ENCODE measurements around the gene NAV1. TPM values are rescaled to one million over a fixed set of nuclear protein-coding genes. Genes with fewer than 3 reads are reported as not detected.

Gene NAV1
- total RNA-seq, 2 donors from 2014 or later = 17.9 to 24.1 TPM

DNA sequence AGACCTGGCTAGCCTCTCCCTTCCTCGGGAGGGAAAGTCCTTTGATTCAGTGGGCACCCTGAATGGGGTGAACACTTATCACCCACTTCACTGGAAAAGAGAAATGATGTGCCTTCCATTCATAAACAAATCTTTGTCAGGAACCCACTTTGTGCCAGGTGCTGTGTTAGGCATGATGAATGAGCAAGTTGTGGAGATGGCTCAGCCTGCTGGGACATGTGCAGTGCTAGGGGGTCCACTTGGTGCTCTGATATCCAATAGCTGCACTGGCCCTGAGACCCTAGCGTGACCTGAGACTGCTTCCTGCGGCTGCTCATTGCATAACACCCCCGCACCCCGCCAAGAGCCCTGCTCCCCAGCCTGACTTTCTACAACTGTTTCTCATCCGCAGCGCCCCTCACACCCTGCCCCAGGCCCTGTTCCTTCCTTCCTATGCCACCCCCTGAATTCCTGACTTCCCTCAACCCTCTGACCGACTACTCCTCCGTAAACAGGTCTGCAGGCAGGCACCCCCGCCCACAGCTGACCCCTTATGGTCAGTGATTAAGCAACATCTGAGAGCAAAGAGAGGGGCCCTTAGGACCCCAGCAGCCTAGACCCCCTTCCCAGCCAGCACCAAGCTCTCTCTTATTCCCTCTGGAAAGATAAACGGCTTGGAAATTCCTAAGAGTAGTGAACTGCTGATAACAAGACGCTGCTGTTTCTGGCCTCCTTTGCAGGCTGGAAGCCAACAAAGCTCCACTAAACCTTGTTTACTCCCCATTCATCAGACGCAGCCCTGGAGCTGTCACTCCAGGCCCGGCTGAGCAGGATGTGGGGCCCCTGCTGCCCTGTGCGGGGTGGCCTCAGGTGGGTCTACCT lies 44.9 kb upstream of the NAV1 start:
- peaks cover 6% of the 10 kb centered on the region for H3K36me3 ChIP-seq
- peak overlapping the region; percentile 11 for H3K27ac ChIP-seq
- H3K4me1 ChIP-seq = no peaks in the 10 kb centered on the region
- no peak for DNase-seq
- H3K4me3 ChIP-seq = no peak overlapping the region
- H3K27me3 ChIP-seq = no peaks in the 10 kb centered on the region
- H3K9me3 ChIP-seq = no peaks in the 10 kb centered on the region
- H3K9ac ChIP-seq (ENCODE audit: low read depth in 2 of 2, low read length in 2 of 2) = peak overlapping the region in 1 of 2 donors; percentile 8
- intact Hi-C loops (cut with DNase I) = no loop called here
- TF ChIP-seq, protein P1, sequence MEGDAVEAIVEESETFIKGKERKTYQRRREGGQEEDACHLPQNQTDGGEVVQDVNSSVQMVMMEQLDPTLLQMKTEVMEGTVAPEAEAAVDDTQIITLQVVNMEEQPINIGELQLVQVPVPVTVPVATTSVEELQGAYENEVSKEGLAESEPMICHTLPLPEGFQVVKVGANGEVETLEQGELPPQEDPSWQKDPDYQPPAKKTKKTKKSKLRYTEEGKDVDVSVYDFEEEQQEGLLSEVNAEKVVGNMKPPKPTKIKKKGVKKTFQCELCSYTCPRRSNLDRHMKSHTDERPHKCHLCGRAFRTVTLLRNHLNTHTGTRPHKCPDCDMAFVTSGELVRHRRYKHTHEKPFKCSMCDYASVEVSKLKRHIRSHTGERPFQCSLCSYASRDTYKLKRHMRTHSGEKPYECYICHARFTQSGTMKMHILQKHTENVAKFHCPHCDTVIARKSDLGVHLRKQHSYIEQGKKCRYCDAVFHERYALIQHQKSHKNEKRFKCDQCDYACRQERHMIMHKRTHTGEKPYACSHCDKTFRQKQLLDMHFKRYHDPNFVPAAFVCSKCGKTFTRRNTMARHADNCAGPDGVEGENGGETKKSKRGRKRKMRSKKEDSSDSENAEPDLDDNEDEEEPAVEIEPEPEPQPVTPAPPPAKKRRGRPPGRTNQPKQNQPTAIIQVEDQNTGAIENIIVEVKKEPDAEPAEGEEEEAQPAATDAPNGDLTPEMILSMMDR (IDR thresholded peaks at IDR 0.05) = no peak

DNA sequence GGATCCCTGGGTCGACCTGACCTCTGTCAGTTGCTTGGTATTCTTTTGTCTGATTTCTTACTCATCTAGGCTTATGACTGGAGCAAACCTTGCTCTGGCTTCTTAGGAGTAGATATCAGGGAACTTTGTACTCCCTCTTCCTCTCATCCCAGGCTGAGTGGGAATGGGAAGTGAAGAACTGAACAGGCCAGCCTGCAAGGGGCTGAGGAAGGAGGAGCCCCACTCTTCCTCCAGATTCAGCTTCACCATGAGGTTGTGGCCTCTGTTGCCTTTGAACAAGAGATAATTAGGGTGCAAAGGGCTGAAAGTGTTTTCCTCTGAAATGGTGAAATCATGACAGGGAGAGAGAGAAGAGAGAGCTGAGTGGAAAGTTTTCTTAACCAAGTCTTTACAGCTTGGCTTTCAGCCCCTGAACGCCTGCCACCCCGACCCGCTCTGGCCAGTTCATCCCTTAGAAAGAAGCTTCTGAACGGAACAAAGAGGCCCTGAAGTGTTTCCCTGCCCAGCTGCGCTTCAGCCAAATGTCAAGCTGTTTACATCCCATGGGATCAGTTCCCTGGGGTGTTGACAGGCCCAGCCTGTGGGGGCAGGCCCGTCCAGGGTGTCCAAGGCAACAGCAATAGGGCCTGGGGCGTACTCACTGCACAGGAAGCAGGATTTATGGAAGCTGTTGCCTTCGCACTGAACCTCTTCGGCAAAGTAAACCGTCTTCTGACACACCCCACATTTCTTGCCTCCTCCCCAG lies 43.2 kb upstream of the NAV1 start:
- H3K9me3 ChIP-seq = no peaks in the 10 kb centered on the region
- intact Hi-C loops (cut with DNase I) = no loop called here
- peaks cover 6% of the 10 kb centered on the region for H3K36me3 ChIP-seq
- peak; percentile 52 for DNase-seq
- H3K27ac ChIP-seq = peak overlapping the region; percentile 75
- no peaks in the 10 kb centered on the region for H3K27me3 ChIP-seq
- no peak overlapping the region for H3K4me3 ChIP-seq
- peak overlapping the region; percentile 36 to 53 for H3K9ac ChIP-seq (ENCODE audit: low read depth in 2 of 2, low read length in 2 of 2)
- TF ChIP-seq, protein P1 (IDR thresholded peaks at IDR 0.05) = no peak
- H3K4me1 ChIP-seq = no peaks in the 10 kb centered on the region

DNA sequence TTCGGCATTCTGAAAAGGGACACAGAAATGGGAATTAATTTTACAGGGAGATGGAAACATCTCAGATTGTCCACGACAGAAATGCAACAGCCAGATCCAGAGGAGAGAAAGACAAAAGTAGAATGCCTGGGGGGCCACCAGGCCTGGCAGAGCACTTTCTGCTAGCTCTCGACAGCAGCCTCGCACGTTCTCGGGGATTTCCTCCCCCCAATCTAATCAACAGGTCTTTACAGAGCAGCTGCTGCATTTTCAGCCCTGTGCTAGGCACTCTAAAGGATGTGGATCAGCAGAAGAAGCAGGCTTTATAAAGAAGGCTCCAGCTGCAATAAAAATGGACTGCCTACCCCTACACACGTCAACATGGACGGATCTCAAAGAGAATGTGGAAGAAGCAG lies 42.6 kb upstream of the NAV1 start:
- Histone ChIP-seq H3K27me3 (no peaks in the 10 kb centered on the region), H3K4me1 (no peaks in the 10 kb centered on the region), H3K36me3 (peaks cover 6% of the 10 kb centered on the region), H3K4me3 (no peak overlapping the region), H3K9me3 (no peaks in the 10 kb centered on the region), H3K9ac (ENCODE audit: low read depth in 2 of 2, low read length in 2 of 2) (peak overlapping the region; percentile 36 to 53), H3K27ac (peak overlapping the region; percentile 75)
- no peak for DNase-seq
- intact Hi-C loops (cut with DNase I) = no loop called here
- TF ChIP-seq, protein P1 (IDR thresholded peaks at IDR 0.05) = no peak

DNA sequence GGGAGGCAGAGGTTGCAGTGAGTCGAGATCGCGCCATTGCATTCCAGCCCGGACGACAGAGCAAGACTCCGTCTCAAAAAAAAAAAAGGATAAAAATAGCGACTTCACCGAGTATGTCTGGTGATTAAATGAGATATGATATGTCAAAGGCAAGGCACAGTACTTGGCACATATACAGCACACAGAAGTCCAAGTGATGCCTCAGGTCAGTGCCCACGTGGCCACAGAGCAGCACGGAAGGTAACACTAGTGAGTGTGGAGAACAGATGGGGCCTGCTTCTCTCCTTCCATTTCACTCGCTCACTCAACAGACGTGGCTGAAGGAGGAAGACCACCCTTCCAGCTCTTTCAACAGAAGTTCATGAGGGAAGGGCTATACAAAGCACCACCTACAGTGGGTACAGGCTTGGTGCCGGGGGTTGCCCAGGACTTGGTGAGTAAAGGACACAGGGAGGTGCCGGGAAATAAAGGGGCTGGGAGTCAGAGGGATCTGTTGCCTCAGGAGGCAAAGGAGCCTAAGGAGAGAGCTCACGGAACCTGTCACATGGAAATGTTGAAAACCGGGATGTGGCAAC lies 40.9 kb upstream of the NAV1 start:
- intact Hi-C loops (cut with DNase I) = no loop called here
- no peak for DNase-seq
- Histone ChIP-seq H3K36me3 (peaks cover 6% of the 10 kb centered on the region), H3K27ac (no peak overlapping the region), H3K27me3 (no peaks in the 10 kb centered on the region), H3K9me3 (no peaks in the 10 kb centered on the region), H3K9ac (ENCODE audit: low read depth in 2 of 2, low read length in 2 of 2) (peak overlapping the region in 1 of 2 donors; percentile 6), H3K4me1 (no peaks in the 10 kb centered on the region), H3K4me3 (no peak overlapping the region)
- TF ChIP-seq, protein P1 (IDR thresholded peaks at IDR 0.05) = no peak

DNA sequence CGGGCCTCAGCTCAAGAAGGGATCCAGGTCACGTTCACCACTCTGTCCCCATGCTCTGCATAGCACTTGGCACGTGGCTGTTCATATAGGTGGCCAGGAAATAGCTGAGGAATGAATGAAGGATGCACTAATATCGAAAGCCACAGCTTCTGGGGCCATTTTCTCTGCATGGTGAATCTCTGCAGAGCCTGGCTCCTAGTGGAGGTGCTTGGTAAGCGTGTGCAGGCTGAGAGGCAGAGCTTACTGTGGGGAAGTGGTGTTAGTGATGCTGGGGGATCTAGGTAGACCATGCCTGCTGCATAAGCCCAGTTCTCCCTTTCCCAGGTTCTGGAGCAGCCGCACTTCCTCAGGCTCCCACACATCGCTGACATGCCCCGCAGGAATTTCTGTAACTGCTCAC lies 40.3 kb upstream of the NAV1 start:
- intact Hi-C loops (cut with DNase I) = no loop called here
- Histone ChIP-seq H3K36me3 (peaks cover 6% of the 10 kb centered on the region), H3K4me1 (no peaks in the 10 kb centered on the region), H3K4me3 (no peak overlapping the region), H3K9ac (ENCODE audit: low read depth in 2 of 2, low read length in 2 of 2) (peak overlapping the region in 1 of 2 donors; percentile 6), H3K27me3 (no peaks in the 10 kb centered on the region), H3K27ac (no peak overlapping the region), H3K9me3 (no peaks in the 10 kb centered on the region)
- TF ChIP-seq, protein P1 (IDR thresholded peaks at IDR 0.05) = no peak
- DNase-seq = no peak

Measured in colonic mucosa (tissue), 4 donors.